ENCODE results near the gene MINPP1.
"Not testable (repeated sequence)": the region's sequence is repeated elsewhere in the genome, so short reads cannot be mapped to it uniquely, and the experiment has no call there.

The MINPP1 gene

GRCh38 chr10:87578160-87578841 lies 73.6 kb downstream of the MINPP1 start:
- no peak for DNase-seq

GRCh38 chr10:87578842-87579401 lies 74.2 kb downstream of the MINPP1 start:
- DNase-seq = no peak

- no peak for DNase-seq
Measured at GRCh38 chr10:87579563-87579962, 74.9 kb downstream of the MINPP1 start.

GRCh38 chr10:87580016-87580415 lies 75.3 kb downstream of the MINPP1 start:
- DNase-seq = no peak

GRCh38 chr10:87585565-87586514 lies 81.1 kb downstream of the MINPP1 start:
- peak; percentile 80 for DNase-seq

- DNase-seq = no peak
Measured at GRCh38 chr10:87589645-87590051, 85.0 kb downstream of the MINPP1 start.

- DNase-seq = no peak
Measured at GRCh38 chr10:87590705-87591588, 86.3 kb downstream of the MINPP1 start.

GRCh38 chr10:87591589-87591886 lies 86.8 kb downstream of the MINPP1 start:
- no peak for DNase-seq

- not testable (repeated sequence) for DNase-seq
Measured at GRCh38 chr10:87592920-87593319, 88.2 kb downstream of the MINPP1 start.

- no peak for DNase-seq
Measured at GRCh38 chr10:87593702-87594101, 89.0 kb downstream of the MINPP1 start.

GRCh38 chr10:87594181-87594580 lies 89.5 kb downstream of the MINPP1 start:
- DNase-seq = no peak

GRCh38 chr10:87594864-87595263 lies 90.2 kb downstream of the MINPP1 start:
- no peak for DNase-seq

- DNase-seq = no peak
Measured at GRCh38 chr10:87596351-87596750, 91.7 kb downstream of the MINPP1 start.

- DNase-seq = no peak
Measured at GRCh38 chr10:87598700-87599099, 94.0 kb downstream of the MINPP1 start.

- DNase-seq = no peak
Measured at GRCh38 chr10:87600581-87600980, 95.9 kb downstream of the MINPP1 start.
